Gastrocnemius medialis (tissue), 4 donors: ENCODE data around the gene HESX1. TPM values are rescaled to one million over a fixed set of nuclear protein-coding genes. Genes with fewer than 3 reads are reported as not detected.
A peak's percentile ranks its signal among the peaks of the same experiment; 100 is the strongest.

Experiments
- ATAC-seq, 2 donors: fragments of 150-250 bp; one replicate each; pipeline ENCODE4 v1.9.1; 2016
- DNase-seq, 2 donors: peaks; one replicate each; pipeline ENCODE4 v3.0.0-alpha.2; 2019
- H3K27ac ChIP-seq, 4 donors: fragments of 200-600 bp; sonication (generic); 1 replicate in 1 of 4; 2 replicates in 3 of 4; pipeline ENCODE4 v1.5.1; 2016 to 2018; ENCODE audit warnings: mild to moderate bottlenecking in 2 of 4, moderate library complexity in 1 of 4
- H3K27me3 ChIP-seq, 3 donors: fragments of 200-600 bp; sonication (generic) in 2 of 3; 1 replicate in 1 of 3; 2 replicates in 2 of 3; pipeline versions ENCODE4 v1.5.1 to v1.6.0; 2016 to 2019; ENCODE audit warnings: mild to moderate bottlenecking in 1 of 3, moderate library complexity in 1 of 3
- H3K36me3 ChIP-seq, 2 donors: fragments of 200-600 bp; sonication (generic) in 1 of 2; one replicate each; pipeline ENCODE4 v1.5.1; 2017 to 2018
- H3K4me1 ChIP-seq, 2 donors: fragments of 200-600 bp; sonication (generic) in 1 of 2; one replicate each; pipeline ENCODE4 v1.5.1; 2016 to 2017; ENCODE audit warnings: mild to moderate bottlenecking in 2 of 2
- H3K4me3 ChIP-seq, 4 donors: fragments of 200-600 bp; sonication (generic) in 3 of 4; 1 replicate in 1 of 4; 2 replicates in 3 of 4; pipeline ENCODE4 v1.5.1; 2016 to 2019; ENCODE audit warnings: mild to moderate bottlenecking in 2 of 4
- H3K9me3 ChIP-seq, 3 donors: fragments of 200-600 bp; sonication (generic) in 2 of 3; 1 replicate in 1 of 3; 2 replicates in 2 of 3; pipeline ENCODE4 v1.5.1; 2016 to 2019
- POLR2A ChIP-seq, 2 donors: fragments of 450-650 bp; IDR thresholded peaks; one replicate each; pipeline ENCODE4 v1.6.1; 2017; ENCODE audit warnings: antibody characterized with exemption in 2 of 2, mild to moderate bottlenecking in 2 of 2, moderate library complexity in 2 of 2
- in situ Hi-C, 4 donors: fragments of 200-750 bp; cut with MboI; loops; one replicate each; pipeline versions ENCODE4 v1.15.0 to v1.8.0; 2017; ENCODE audit warnings: low sequenced_read_pairs in 4 of 4
- intact Hi-C: fragments of 100-400 bp; cut with DNase I; formaldehyde crosslinking; loops from one replicate; pipeline ENCODE4 v1.15.1; 2023; ENCODE audit warnings: low total_unique reads
- total RNA-seq, 4 donors: library from RNA; depleted of rRNA; stranded (reverse); fragments of >200 nt; gene quantifications; one replicate each; pipeline versions ENCODE4 v1.1.0 to v1.2.3, GENCODE V29; 2016
- TF ChIP-seq, protein P1 (sequence below), 5 experiments: fragments of 450-650 bp in 3 of 5; fragments of 200-600 bp in 2 of 5; sonication (generic) in 2 of 5; IDR thresholded peaks in 4 of 5; conservative IDR thresholded peaks in 1 of 5; 1 replicate in 4 of 5; 2 replicates in 1 of 5; pipeline ENCODE4 v1.5.1; 2016 to 2019; ENCODE audit warnings: antibody characterized with exemption in 5 of 5, mild to moderate bottlenecking in 3 of 5, moderate library complexity in 3 of 5

Gene HESX1
- total RNA-seq, 4 donors from 2014 or later: 0.85 TPM; not detected in 3

GRCh38 chr3:57166660-57167059 lies 33.1 kb downstream of the HESX1 start:
- Histone ChIP-seq H3K4me3 (no peak overlapping the region), H3K9me3 (no peaks in the 10 kb centered on the region), H3K27me3 (peaks cover 0 to 12% (median 7%) of the 10 kb centered on the region in 3 donors), H3K4me1 (peaks cover 0 to 12% of the 10 kb centered on the region in 2 donors), H3K27ac (no peak overlapping the region), H3K36me3 (no peaks in the 10 kb centered on the region)
- DNase-seq (no peak), ATAC-seq (no peak)
- intact Hi-C loops: loop anchor here (10.0 kb wide), 1 partner anchor 588 kb away; the partner anchor contains the start of gene SLMAP
- in situ Hi-C loops: loop anchor here in 1 of 4 donors (25.0 kb wide), 1 partner anchor 271 kb away; no protein-coding TSS in a partner anchor
- TF ChIP-seq, protein P1, sequence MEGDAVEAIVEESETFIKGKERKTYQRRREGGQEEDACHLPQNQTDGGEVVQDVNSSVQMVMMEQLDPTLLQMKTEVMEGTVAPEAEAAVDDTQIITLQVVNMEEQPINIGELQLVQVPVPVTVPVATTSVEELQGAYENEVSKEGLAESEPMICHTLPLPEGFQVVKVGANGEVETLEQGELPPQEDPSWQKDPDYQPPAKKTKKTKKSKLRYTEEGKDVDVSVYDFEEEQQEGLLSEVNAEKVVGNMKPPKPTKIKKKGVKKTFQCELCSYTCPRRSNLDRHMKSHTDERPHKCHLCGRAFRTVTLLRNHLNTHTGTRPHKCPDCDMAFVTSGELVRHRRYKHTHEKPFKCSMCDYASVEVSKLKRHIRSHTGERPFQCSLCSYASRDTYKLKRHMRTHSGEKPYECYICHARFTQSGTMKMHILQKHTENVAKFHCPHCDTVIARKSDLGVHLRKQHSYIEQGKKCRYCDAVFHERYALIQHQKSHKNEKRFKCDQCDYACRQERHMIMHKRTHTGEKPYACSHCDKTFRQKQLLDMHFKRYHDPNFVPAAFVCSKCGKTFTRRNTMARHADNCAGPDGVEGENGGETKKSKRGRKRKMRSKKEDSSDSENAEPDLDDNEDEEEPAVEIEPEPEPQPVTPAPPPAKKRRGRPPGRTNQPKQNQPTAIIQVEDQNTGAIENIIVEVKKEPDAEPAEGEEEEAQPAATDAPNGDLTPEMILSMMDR (IDR thresholded peaks at IDR 0.05 in 4 of 5, conservative IDR thresholded peaks at IDR 0.05 in 1 of 5): no peak
- no peak for TF ChIP-seq POLR2A (IDR thresholded peaks at IDR 0.05)

- Histone ChIP-seq H3K4me3 (peak overlapping the region in 1 of 4 donors; percentile 93), H3K4me1 (peaks cover 0 to 13% of the 10 kb centered on the region in 2 donors), H3K27me3 (peaks cover 0 to 12% (median 7%) of the 10 kb centered on the region in 3 donors), H3K36me3 (no peaks in the 10 kb centered on the region), H3K9me3 (no peaks in the 10 kb centered on the region), H3K27ac (no peak overlapping the region)
- in situ Hi-C loops (loop anchor here in 1 of 4 donors (25.0 kb wide), 1 partner anchor 272 kb away; no protein-coding TSS in a partner anchor), intact Hi-C loops (loop anchor here (10.0 kb wide), 1 partner anchor 589 kb away; the partner anchor contains the start of gene SLMAP)
- ATAC-seq (no peak), DNase-seq (no peak)
- TF ChIP-seq, protein P1 (IDR thresholded peaks at IDR 0.05 in 4 of 5, conservative IDR thresholded peaks at IDR 0.05 in 1 of 5): no peak
- no peak for TF ChIP-seq POLR2A (IDR thresholded peaks at IDR 0.05)
These were observed 34.1 kb downstream of the HESX1 start for GRCh38 chr3:57165641-57166040.

DNA sequence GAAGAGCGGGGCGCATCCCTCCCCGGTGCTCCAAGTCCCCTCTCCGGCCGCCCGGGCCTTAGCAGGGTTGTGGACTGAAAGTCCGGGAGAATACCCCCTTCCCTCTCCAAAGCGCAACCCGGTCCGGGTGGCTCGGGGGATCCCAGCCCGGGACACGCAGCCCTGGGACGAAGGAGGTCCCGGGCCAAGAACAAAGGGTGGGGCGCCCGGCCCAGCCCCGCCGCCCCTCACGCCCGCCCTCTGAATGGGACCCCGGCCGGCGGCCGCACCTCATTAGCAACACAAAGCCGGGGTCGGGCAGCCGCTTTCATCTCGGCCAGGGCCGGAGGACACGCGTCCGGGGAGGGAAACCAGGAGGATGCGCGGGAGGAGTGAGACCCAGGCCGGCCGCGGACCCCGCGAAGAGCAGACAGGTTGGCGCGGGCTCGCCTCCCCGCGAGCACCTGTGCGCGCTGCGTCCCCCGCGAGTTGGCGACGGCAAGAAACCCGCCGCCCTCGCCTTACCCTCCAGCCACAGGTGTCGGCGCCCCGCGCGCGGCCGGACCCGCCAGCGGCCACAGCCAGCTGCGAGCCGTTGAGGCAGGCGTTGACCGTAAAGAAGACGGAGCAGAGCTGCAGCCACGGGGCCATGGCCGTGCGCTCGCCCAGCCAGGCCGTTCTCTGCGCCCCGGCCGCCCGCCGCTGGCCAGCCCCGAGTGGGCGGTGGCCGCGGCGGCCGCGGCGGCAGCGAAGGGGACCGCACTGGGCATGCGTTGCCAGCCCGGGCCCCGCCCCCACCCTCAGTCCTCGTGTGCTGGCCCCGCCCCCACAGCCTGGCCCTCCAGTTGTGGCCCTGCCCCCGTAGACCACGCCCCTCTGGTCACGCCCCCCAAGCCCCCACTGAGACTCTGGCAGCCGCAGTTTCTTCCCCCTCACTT lies 34.9 kb downstream of the HESX1 start, which contains the start of gene IL17RD:
Gene IL17RD (minus strand): TSS at position 697 of the 917 bp plus-strand sequence. CDS start 67 bp downstream, at position 630.
- Histone ChIP-seq H3K4me3 (peak within 1 kb of the TSS; percentile 70 to 93 (median 78)), H3K9me3 (no peaks in the 10 kb centered on the region), H3K27ac (peak within 1 kb of the TSS in 3 of 4 donors; percentile 10 to 31 (median 30)), H3K4me1 (peaks cover 0 to 20% of the 10 kb centered on the region in 2 donors), H3K27me3 (peaks cover 0 to 12% (median 7%) of the 10 kb centered on the region in 3 donors), H3K36me3 (no peaks in the 10 kb centered on the region)
- in situ Hi-C loops (loop anchor here in 1 of 4 donors (25.0 kb wide), 1 partner anchor 272 kb away; no protein-coding TSS in a partner anchor), intact Hi-C loops (loop anchor here (10.0 kb wide), 1 partner anchor 590 kb away; the partner anchor contains the start of gene SLMAP)
- ATAC-seq (peak; percentile 76 to 79), DNase-seq (peak; percentile 48 to 49)
- TF ChIP-seq, protein P1 (IDR thresholded peaks at IDR 0.05 in 4 of 5, conservative IDR thresholded peaks at IDR 0.05 in 1 of 5): no peak
- peak; percentile 29 to 41 for TF ChIP-seq POLR2A (IDR thresholded peaks at IDR 0.05)

GRCh38 chr3:57164217-57164656 lies 35.5 kb downstream of the HESX1 start:
- Histone ChIP-seq H3K36me3 (no peaks in the 10 kb centered on the region), H3K27me3 (peaks cover 0 to 12% (median 7%) of the 10 kb centered on the region in 3 donors), H3K4me3 (peak overlapping the region; percentile 70 to 93 (median 78)), H3K4me1 (peaks cover 0 to 20% of the 10 kb centered on the region in 2 donors), H3K9me3 (no peaks in the 10 kb centered on the region), H3K27ac (peak overlapping the region in 3 of 4 donors; percentile 10 to 31 (median 30))
- intact Hi-C loops (loop anchor here (10.0 kb wide), 1 partner anchor 591 kb away; the partner anchor contains the start of gene SLMAP), in situ Hi-C loops (loop anchor here in 1 of 4 donors (25.0 kb wide), 1 partner anchor 273 kb away; no protein-coding TSS in a partner anchor)
- TF ChIP-seq, protein P1 (IDR thresholded peaks at IDR 0.05 in 4 of 5, conservative IDR thresholded peaks at IDR 0.05 in 1 of 5): no peak
- TF ChIP-seq POLR2A (IDR thresholded peaks at IDR 0.05): no peak
- peak; percentile 28 to 35 for ATAC-seq
- no peak for DNase-seq
